AG10803 (cell line): Measurements from ENCODE around the gene CYBC1.

Experiments
- DNase-seq: peaks from one replicate; pipeline ENCODE4 v3.0.0; 2010; ENCODE audit warnings: low read depth
- H3K4me3 ChIP-seq: 2 replicates; pipeline ENCODE4 v1.5.1; 2011; ENCODE audit warnings: mild to moderate bottlenecking, low read length, control low read depth
- CTCF ChIP-seq: conservative IDR thresholded peaks from 2 replicates; pipeline ENCODE4 v1.5.1; 2011; ENCODE audit warnings: mild to moderate bottlenecking, low read length, control low read depth, inconsistent platforms

The CYBC1 gene

GRCh38 chr17:82452162-82452561, 1.6 kb upstream of the CYBC1 start:
- no peak overlapping the region for H3K4me3 ChIP-seq
- DNase-seq: no peak
- TF ChIP-seq CTCF: no peak

- TF ChIP-seq CTCF: no peak
- H3K4me3 ChIP-seq: peak overlapping the region; percentile 85
- DNase-seq: no peak
These were observed 632 bp downstream of the CYBC1 start for GRCh38 chr17:82449883-82450356.

GRCh38 chr17:82449131-82449882, 1.2 kb downstream of the CYBC1 start:
- DNase-seq: no peak
- H3K4me3 ChIP-seq: peak overlapping the region; percentile 85
- TF ChIP-seq CTCF: no peak

- no peak for DNase-seq
- H3K4me3 ChIP-seq: no peak overlapping the region
- no peak for TF ChIP-seq CTCF
These were observed 2.7 kb downstream of the CYBC1 start for GRCh38 chr17:82447876-82448275.

GRCh38 chr17:82446649-82447048, 3.9 kb downstream of the CYBC1 start:
- H3K4me3 ChIP-seq: no peak overlapping the region
- DNase-seq: no peak
- no peak for TF ChIP-seq CTCF

- no peak overlapping the region for H3K4me3 ChIP-seq
- no peak for TF ChIP-seq CTCF
- DNase-seq: no peak
These were observed 4.4 kb downstream of the CYBC1 start for GRCh38 chr17:82446124-82446523.

- no peak for TF ChIP-seq CTCF
- no peak overlapping the region for H3K4me3 ChIP-seq
- no peak for DNase-seq
These were observed 5.0 kb downstream of the CYBC1 start for GRCh38 chr17:82445542-82445941.
